Smooth muscle cell (in vitro differentiated cells): ENCODE results near the gene NDUFS1. TPM values are rescaled to one million over a fixed set of nuclear protein-coding genes. Genes with fewer than 3 reads are reported as not detected.

Source experiments
- polyA plus RNA-seq: library from polyadenylated mRNA; unstranded; fragments of >200 nt; fragmentation: Nextera tagmentation; extraction: Ambion mirVana; gene quantifications from 2 replicates; pipeline ENCODE4 v1.2.1, GENCODE V29; 2016
- small RNA-seq: library from RNA; depleted of rRNA; stranded (forward); fragments of <200 nt; gene quantifications from one replicate; pipeline ENCODE3, GENCODE V24; 2014
- total RNA-seq: library from RNA; depleted of rRNA; stranded (reverse); fragments of >200 nt; gene quantifications from 2 replicates; pipeline ENCODE4 v1.2.3, GENCODE V29; 2014

NDUFS1 gene
- total and polyA plus RNA-seq, 2 experiments from 2014 or later: 62.0 to 101 TPM

Small RNA genes lying within 50 kb of the gene (small RNA-seq; reads per million reads assigned to genes)
- not detected for gene RF00134
- gene RF02271: not detected
- gene SNORA41: not detected
- not detected for gene SNORD51

Other genes with a start within 250 kb of the NDUFS1 start
- 7.1 and 9.1 TPM in 2 replicates for gene INO80D, start 73.3 kb downstream of the NDUFS1 start, total RNA-seq
- gene INO80D, start 73.3 kb downstream of the NDUFS1 start, polyA plus RNA-seq: 1.4 and 4.6 TPM in 2 replicates
- gene EEF1B2, start 451 bp upstream of the NDUFS1 start, total RNA-seq: 401 and 449 TPM in 2 replicates
- 322 and 336 TPM in 2 replicates for gene EEF1B2, start 451 bp upstream of the NDUFS1 start, polyA plus RNA-seq
- 22.7 and 29.4 TPM in 2 replicates for gene ZDBF2, start 115.2 kb upstream of the NDUFS1 start, total RNA-seq
- gene ZDBF2, start 115.2 kb upstream of the NDUFS1 start, polyA plus RNA-seq: 2.8 TPM in 2 replicates